Measurements from ENCODE around the gene CAMSAP1.

The CAMSAP1 gene

DNA sequence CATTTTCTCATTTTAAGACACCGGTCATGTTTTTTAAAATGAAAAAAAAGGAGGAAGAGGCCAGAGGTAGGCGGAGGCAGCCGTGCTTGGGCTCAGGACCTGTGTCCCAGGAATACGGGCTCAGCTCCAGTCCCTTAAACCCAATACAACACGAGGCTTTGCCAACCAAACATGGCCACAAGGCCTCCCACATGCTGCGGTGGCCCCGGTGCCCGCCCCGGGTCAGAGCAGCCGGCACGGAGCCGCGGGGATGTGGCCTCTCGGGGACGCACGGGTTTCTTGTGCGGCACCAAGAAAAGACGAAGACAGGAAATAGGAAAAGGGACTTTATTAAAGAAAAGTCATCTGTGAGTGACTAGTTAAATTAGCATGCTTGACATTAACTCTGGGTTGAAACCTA is 25.3 kb upstream of the CAMSAP1 start:
- H2AFZ ChIP-seq (ENCODE audit: low read depth, low read length) = no peak overlapping the region
- no peak overlapping the region for H3K4me3 ChIP-seq (ENCODE audit: low read depth in 1 of 2, low read length in 2 of 2)
- peaks cover 58% of the 10 kb centered on the region for H3K36me3 ChIP-seq (ENCODE audit: insufficient read depth, low read length)
- no peak for TF ChIP-seq EZH2 (IDR thresholded peaks at IDR 0.05; ENCODE audit: borderline replicate concordance, low read depth, low read length, severe bottlenecking)
- TF ChIP-seq, protein P1, sequence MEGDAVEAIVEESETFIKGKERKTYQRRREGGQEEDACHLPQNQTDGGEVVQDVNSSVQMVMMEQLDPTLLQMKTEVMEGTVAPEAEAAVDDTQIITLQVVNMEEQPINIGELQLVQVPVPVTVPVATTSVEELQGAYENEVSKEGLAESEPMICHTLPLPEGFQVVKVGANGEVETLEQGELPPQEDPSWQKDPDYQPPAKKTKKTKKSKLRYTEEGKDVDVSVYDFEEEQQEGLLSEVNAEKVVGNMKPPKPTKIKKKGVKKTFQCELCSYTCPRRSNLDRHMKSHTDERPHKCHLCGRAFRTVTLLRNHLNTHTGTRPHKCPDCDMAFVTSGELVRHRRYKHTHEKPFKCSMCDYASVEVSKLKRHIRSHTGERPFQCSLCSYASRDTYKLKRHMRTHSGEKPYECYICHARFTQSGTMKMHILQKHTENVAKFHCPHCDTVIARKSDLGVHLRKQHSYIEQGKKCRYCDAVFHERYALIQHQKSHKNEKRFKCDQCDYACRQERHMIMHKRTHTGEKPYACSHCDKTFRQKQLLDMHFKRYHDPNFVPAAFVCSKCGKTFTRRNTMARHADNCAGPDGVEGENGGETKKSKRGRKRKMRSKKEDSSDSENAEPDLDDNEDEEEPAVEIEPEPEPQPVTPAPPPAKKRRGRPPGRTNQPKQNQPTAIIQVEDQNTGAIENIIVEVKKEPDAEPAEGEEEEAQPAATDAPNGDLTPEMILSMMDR (IDR thresholded peaks at IDR 0.05; ENCODE audit: borderline replicate concordance, extremely low read depth, low read length, poor library complexity, severe bottlenecking) = no peak
- H3K27me3 ChIP-seq (ENCODE audit: insufficient read depth, low read length, poor library complexity) = no peaks in the 10 kb centered on the region
- no peak overlapping the region for H3K9ac ChIP-seq (ENCODE audit: low read depth, low read length)
- no peak overlapping the region for H3K27ac ChIP-seq (ENCODE audit: low read length)
- DNase-seq (no peak), ATAC-seq (ENCODE audit: insufficient read depth, low read depth) (no peak)
- peaks cover 41% of the 10 kb centered on the region for H4K20me1 ChIP-seq (ENCODE audit: insufficient read depth, low read length)
- no peak overlapping the region for H3K4me2 ChIP-seq (ENCODE audit: insufficient read depth, low read length)
- no peaks in the 10 kb centered on the region for H3K79me2 ChIP-seq (ENCODE audit: insufficient read depth, low read length)
- peaks cover 4% of the 10 kb centered on the region for H3K9me3 ChIP-seq (ENCODE audit: insufficient read depth, low read length, severe bottlenecking)
- H3K4me1 ChIP-seq (ENCODE audit: insufficient read depth, low read length) = no peaks in the 10 kb centered on the region

DNA sequence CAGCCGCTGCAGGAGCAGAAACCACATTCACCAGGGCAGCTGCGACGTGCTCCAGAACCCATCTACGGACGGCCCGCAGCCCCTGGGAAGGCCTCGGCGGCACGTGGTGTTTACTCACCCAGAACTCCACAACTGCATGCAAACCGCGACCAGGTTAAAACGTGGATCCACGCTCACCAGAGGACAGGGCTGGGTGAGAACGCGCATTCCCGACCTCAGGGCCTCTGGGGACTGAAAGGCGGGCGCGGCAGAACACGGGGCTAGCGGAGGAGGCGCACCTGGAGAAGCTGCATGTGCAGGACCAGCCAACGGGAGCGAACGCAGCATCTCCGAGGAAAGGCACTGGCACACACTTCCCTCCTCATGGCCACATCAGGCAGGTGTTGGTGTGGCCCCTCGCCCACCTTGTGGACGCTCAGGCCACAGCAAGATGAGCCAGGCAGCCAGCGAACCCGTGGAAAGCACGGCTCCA is 24.0 kb upstream of the CAMSAP1 start:
- H3K27me3 ChIP-seq (ENCODE audit: insufficient read depth, low read length, poor library complexity) = no peaks in the 10 kb centered on the region
- H3K36me3 ChIP-seq (ENCODE audit: insufficient read depth, low read length) = peaks cover 45% of the 10 kb centered on the region
- H3K4me3 ChIP-seq (ENCODE audit: low read depth in 1 of 2, low read length in 2 of 2) = no peak overlapping the region
- H3K79me2 ChIP-seq (ENCODE audit: insufficient read depth, low read length) = no peaks in the 10 kb centered on the region
- H3K27ac ChIP-seq (ENCODE audit: low read length) = no peak overlapping the region
- H3K9ac ChIP-seq (ENCODE audit: low read depth, low read length) = no peak overlapping the region
- no peak for TF ChIP-seq EZH2 (IDR thresholded peaks at IDR 0.05; ENCODE audit: borderline replicate concordance, low read depth, low read length, severe bottlenecking)
- TF ChIP-seq, protein P1 (IDR thresholded peaks at IDR 0.05; ENCODE audit: borderline replicate concordance, extremely low read depth, low read length, poor library complexity, severe bottlenecking) = no peak
- H3K9me3 ChIP-seq (ENCODE audit: insufficient read depth, low read length, severe bottlenecking) = peaks cover under 1% of the 10 kb centered on the region
- peaks cover 52% of the 10 kb centered on the region for H4K20me1 ChIP-seq (ENCODE audit: insufficient read depth, low read length)
- no peak for DNase-seq
- no peak overlapping the region for H3K4me2 ChIP-seq (ENCODE audit: insufficient read depth, low read length)
- H3K4me1 ChIP-seq (ENCODE audit: insufficient read depth, low read length) = no peaks in the 10 kb centered on the region
- no peak for ATAC-seq (ENCODE audit: insufficient read depth, low read depth)
- no peak overlapping the region for H2AFZ ChIP-seq (ENCODE audit: low read depth, low read length)

DNA sequence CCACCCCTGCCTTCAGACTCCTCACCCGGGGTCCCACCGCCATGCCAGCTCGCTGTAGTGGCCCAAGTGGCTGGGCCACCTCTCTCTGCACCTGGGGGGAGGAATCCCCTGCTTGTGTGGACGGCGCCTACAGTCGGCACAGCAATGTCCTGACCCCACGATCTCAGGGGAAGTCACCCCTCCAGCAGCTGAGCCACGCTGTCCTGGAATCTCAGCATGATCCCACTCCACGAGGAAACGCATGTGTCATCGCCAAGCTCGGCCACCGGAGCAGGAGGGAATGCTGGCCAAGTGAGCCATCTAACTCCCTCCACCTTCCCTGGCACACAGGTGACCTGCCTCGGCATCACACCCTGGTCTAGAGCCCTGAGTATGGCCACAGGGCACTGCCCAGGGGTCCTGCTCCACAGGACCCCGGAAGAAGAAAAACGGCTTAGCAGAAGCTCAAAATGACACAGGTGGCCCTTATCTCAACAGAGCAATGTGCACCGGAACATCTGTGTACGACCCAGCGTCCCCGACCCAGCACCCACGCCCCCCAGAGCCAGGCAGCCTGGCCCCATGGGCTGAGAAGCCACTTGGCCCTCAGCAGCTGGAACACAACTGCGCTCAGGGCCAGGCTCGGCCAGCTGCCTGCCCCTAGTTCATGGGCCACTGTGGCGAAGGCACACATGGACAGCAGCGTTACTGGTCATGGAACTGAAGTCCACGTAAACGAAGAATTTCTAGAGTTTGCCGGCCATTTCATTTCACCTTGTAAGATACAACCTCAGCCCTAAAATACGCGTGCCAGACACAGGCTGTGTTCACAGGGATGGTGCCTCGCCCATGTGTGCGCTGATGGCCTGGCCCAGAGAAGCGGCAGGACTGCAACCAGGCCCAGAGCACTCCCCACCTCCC is 23.4 kb upstream of the CAMSAP1 start:
- no peaks in the 10 kb centered on the region for H3K79me2 ChIP-seq (ENCODE audit: insufficient read depth, low read length)
- H2AFZ ChIP-seq (ENCODE audit: low read depth, low read length) = no peak overlapping the region
- peaks cover 39% of the 10 kb centered on the region for H3K36me3 ChIP-seq (ENCODE audit: insufficient read depth, low read length)
- no peak overlapping the region for H3K4me3 ChIP-seq (ENCODE audit: low read depth in 1 of 2, low read length in 2 of 2)
- H3K4me1 ChIP-seq (ENCODE audit: insufficient read depth, low read length) = no peaks in the 10 kb centered on the region
- H3K4me2 ChIP-seq (ENCODE audit: insufficient read depth, low read length) = no peak overlapping the region
- no peak for DNase-seq
- H4K20me1 ChIP-seq (ENCODE audit: insufficient read depth, low read length) = peaks cover 53% of the 10 kb centered on the region
- no peak for ATAC-seq (ENCODE audit: insufficient read depth, low read depth)
- H3K9me3 ChIP-seq (ENCODE audit: insufficient read depth, low read length, severe bottlenecking) = no peaks in the 10 kb centered on the region
- no peak overlapping the region for H3K27ac ChIP-seq (ENCODE audit: low read length)
- no peak overlapping the region for H3K9ac ChIP-seq (ENCODE audit: low read depth, low read length)
- no peak for TF ChIP-seq EZH2 (IDR thresholded peaks at IDR 0.05; ENCODE audit: borderline replicate concordance, low read depth, low read length, severe bottlenecking)
- TF ChIP-seq, protein P1 (IDR thresholded peaks at IDR 0.05; ENCODE audit: borderline replicate concordance, extremely low read depth, low read length, poor library complexity, severe bottlenecking) = no peak
- no peaks in the 10 kb centered on the region for H3K27me3 ChIP-seq (ENCODE audit: insufficient read depth, low read length, poor library complexity)
